HG03060 (cell line): ENCODE results near the gene IL36G.

Experiments used
- ATAC-seq: cut with Tn5 transposase; IDR thresholded peaks from one replicate; pipeline ENCODE4 v1.9.1; 2021; ENCODE audit warnings: low read depth, moderate number of reproducible peaks; ENCODE audit not compliant: unreplicated experiment

Gene IL36G

GRCh38 chr2:112967023-112967422, 10.8 kb upstream of the IL36G start:
- no peak for ATAC-seq

GRCh38 chr2:112972423-112973086, 5.3 kb upstream of the IL36G start:
- no peak for ATAC-seq

- ATAC-seq: no peak
Measured at GRCh38 chr2:112973156-112973555, 4.7 kb upstream of the IL36G start.

GRCh38 chr2:112979731-112980130, 1.9 kb downstream of the IL36G start:
- no peak for ATAC-seq

- ATAC-seq: no peak
Measured at GRCh38 chr2:112980537-112980936, 2.7 kb downstream of the IL36G start.

GRCh38 chr2:112985090-112985489, 7.3 kb downstream of the IL36G start:
- ATAC-seq: no peak

- no peak for ATAC-seq
Measured at GRCh38 chr2:112989611-112990010, 11.8 kb downstream of the IL36G start.

- ATAC-seq: no peak
Measured at GRCh38 chr2:112993831-112994230, 16.0 kb downstream of the IL36G start.

GRCh38 chr2:112994648-112995047, 16.8 kb downstream of the IL36G start:
- no peak for ATAC-seq

- no peak for ATAC-seq
Measured at GRCh38 chr2:112995346-112995920, 17.6 kb downstream of the IL36G start.

GRCh38 chr2:112996635-112997034, 18.8 kb downstream of the IL36G start:
- ATAC-seq: no peak

- no peak for ATAC-seq
Measured at GRCh38 chr2:112997151-112997550, 19.3 kb downstream of the IL36G start.

- ATAC-seq: no peak
Measured at GRCh38 chr2:113000436-113000835, 22.6 kb downstream of the IL36G start.

- ATAC-seq: no peak
Measured at GRCh38 chr2:113002677-113003076, 24.9 kb downstream of the IL36G start.

GRCh38 chr2:113005030-113005509, 27.3 kb downstream of the IL36G start, which contains the start of gene IL36A:
Gene IL36A, plus strand, starts transcription at chr2:113005459. Its CDS starts 413 bp downstream, at chr2:113005872.
- no peak for ATAC-seq

- no peak for ATAC-seq
Measured at GRCh38 chr2:113007250-113007649, 29.4 kb downstream of the IL36G start.

GRCh38 chr2:113009622-113010021, 31.8 kb downstream of the IL36G start:
- ATAC-seq: no peak

- no peak for ATAC-seq
Measured at GRCh38 chr2:113010088-113010487, 32.3 kb downstream of the IL36G start.

- ATAC-seq: no peak
Measured at GRCh38 chr2:113011108-113011507, 33.3 kb downstream of the IL36G start.

GRCh38 chr2:113012436-113013335, 34.9 kb downstream of the IL36G start:
- no peak for ATAC-seq

GRCh38 chr2:113013336-113013661, 35.5 kb downstream of the IL36G start:
- ATAC-seq: no peak
